ENCODE results near the gene CARD10. TPM values are rescaled to one million over a fixed set of nuclear protein-coding genes. Genes with fewer than 3 reads are reported as not detected.
A peak's percentile ranks its signal among the peaks of the same experiment; 100 is the strongest.

Gene CARD10, protein sequence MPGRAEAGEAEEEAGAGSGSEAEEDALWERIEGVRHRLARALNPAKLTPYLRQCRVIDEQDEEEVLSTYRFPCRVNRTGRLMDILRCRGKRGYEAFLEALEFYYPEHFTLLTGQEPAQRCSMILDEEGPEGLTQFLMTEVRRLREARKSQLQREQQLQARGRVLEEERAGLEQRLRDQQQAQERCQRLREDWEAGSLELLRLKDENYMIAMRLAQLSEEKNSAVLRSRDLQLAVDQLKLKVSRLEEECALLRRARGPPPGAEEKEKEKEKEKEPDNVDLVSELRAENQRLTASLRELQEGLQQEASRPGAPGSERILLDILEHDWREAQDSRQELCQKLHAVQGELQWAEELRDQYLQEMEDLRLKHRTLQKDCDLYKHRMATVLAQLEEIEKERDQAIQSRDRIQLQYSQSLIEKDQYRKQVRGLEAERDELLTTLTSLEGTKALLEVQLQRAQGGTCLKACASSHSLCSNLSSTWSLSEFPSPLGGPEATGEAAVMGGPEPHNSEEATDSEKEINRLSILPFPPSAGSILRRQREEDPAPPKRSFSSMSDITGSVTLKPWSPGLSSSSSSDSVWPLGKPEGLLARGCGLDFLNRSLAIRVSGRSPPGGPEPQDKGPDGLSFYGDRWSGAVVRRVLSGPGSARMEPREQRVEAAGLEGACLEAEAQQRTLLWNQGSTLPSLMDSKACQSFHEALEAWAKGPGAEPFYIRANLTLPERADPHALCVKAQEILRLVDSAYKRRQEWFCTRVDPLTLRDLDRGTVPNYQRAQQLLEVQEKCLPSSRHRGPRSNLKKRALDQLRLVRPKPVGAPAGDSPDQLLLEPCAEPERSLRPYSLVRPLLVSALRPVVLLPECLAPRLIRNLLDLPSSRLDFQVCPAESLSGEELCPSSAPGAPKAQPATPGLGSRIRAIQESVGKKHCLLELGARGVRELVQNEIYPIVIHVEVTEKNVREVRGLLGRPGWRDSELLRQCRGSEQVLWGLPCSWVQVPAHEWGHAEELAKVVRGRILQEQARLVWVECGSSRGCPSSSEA
- 44.1 and 46.7 TPM in 2 replicates for total RNA-seq
- long read RNA-seq, partial matches to known transcripts, result 5 of 9 reads
- long read RNA-seq, other reads (novel, unspliced or antisense), result 4 of 9 reads

DNA sequence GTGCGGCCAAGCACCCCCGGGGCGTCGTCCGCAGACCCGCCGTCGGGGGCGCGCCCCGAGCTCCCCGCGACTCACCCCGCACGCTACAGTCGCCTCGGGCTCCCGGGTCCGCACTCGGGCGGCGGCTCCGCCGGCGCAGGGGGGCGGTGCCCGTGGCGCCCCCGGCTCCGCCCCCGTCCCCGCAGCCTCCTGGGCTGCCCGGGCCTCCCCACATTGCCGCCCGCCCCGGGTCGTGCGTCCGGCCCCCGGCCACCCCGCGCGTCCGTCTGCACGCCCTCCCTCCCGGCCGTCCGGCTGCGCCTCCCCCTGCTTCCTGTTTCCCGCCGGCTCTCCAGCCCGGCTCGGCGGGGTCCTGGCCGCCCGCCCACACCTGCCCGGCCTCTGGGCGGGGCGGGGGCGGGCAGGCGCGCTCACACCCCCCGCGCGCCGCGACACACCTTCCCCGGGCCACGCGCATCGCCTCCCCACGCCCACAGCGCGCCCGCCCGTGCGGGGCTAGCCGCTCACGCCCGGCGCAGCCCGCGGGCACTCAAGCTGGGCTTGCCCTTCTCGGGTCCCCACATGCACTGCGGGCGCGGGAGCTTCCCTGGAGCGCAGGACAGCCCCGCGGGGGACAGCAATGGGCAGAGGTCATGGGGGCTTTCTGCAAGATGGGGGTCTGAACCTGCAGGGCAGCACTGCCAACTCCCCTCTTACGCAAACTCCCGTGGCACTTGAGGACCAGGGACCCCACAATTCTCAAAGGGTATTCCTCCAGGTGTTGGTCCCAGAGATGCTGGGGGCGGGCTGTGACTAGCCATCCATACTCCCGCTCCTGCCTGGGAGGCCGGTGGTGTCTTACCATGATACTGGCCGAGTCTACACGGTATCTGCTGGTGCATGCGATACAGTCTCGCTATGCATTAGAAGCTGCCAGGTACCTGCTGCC, at the start of gene CARD10:
TSS of gene CARD10 (minus strand) at position 148 of the 928 bp plus-strand sequence. CDS start 215 bp downstream, outside the sequence.
- Mint-ChIP-seq H3K4me3 (ENCODE audit: low read depth) (peak within 1 kb of the TSS; percentile 82), H3K27me3 (peaks cover 6% of the 10 kb centered on the region), H3K36me3 (ENCODE audit: insufficient read depth) (peaks cover 16% of the 10 kb centered on the region), H3K9me3 (ENCODE audit: low read depth) (peaks cover 4% of the 10 kb centered on the region), H3K27ac (peak within 1 kb of the TSS; percentile 31), H3K4me1 (ENCODE audit: low read depth) (peaks cover 9% of the 10 kb centered on the region)
- TF ChIP-seq, protein P1, sequence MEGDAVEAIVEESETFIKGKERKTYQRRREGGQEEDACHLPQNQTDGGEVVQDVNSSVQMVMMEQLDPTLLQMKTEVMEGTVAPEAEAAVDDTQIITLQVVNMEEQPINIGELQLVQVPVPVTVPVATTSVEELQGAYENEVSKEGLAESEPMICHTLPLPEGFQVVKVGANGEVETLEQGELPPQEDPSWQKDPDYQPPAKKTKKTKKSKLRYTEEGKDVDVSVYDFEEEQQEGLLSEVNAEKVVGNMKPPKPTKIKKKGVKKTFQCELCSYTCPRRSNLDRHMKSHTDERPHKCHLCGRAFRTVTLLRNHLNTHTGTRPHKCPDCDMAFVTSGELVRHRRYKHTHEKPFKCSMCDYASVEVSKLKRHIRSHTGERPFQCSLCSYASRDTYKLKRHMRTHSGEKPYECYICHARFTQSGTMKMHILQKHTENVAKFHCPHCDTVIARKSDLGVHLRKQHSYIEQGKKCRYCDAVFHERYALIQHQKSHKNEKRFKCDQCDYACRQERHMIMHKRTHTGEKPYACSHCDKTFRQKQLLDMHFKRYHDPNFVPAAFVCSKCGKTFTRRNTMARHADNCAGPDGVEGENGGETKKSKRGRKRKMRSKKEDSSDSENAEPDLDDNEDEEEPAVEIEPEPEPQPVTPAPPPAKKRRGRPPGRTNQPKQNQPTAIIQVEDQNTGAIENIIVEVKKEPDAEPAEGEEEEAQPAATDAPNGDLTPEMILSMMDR (IDR thresholded peaks at IDR 0.05; ENCODE audit: unreplicated experiment), result no peak
- no peak for DNase-seq (ENCODE audit: low spot score, unreplicated experiment)

DNA sequence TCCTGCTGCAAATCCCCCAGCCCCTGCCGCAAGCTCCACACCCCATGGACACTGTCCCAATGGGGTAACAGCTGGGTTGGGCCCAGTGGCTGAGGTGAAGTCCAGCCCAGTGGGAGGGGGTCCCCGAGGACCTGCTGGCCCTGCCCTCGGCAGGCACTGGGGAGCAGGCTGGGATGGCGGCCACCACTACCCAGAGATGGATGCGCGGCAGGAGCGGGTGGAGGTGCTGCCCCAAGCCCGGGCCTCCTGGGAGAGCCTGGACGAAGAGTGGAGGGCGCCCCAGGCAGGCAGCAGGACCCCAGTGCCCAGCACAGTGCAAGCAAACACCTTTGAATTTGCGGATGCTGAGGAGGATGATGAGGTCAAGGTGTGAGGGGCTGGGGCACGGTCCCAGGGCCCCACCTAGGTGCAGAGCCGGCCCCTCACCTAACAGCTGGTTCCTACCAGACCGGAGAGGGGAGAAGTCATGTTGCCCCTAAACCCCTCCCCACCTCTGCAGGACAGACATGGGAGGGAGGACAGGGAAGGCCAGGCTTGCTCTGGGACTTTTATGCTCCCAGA, 49.3 kb upstream of the CARD10 start:
- peak overlapping the region; percentile 99 for H3K27ac Mint-ChIP-seq
- no peak overlapping the region for H3K4me3 Mint-ChIP-seq (ENCODE audit: low read depth)
- H3K9me3 Mint-ChIP-seq (ENCODE audit: low read depth), result no peaks in the 10 kb centered on the region
- TF ChIP-seq, protein P1 (IDR thresholded peaks at IDR 0.05; ENCODE audit: unreplicated experiment), result no peak
- DNase-seq (ENCODE audit: low spot score, unreplicated experiment), result no peak
- H3K27me3 Mint-ChIP-seq, result no peaks in the 10 kb centered on the region
- peaks cover 8% of the 10 kb centered on the region for H3K36me3 Mint-ChIP-seq (ENCODE audit: insufficient read depth)
- peaks cover 50% of the 10 kb centered on the region for H3K4me1 Mint-ChIP-seq (ENCODE audit: low read depth)

DNA sequence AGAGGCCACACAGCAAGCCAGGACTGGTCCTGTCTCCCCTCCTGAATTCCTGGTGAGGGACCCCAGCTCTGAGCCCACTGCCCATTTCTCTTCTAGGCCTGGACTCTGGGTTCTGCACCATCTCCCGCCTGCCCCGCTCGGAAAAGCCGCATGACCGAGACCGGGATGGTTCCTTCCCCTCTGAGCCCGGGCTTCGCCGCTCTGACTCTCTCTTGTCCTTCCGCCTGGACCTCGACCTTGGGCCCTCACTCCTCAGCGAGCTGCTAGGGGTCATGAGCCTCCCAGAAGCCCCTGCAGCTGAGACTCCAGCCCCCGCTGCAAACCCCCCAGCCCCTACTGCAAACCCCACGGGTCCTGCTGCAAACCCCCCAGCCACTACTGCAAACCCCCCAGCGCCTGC, 48.8 kb upstream of the CARD10 start:
- TF ChIP-seq, protein P1 (IDR thresholded peaks at IDR 0.05; ENCODE audit: unreplicated experiment), result no peak
- H3K27me3 Mint-ChIP-seq, result no peaks in the 10 kb centered on the region
- peak overlapping the region; percentile 56 for H3K27ac Mint-ChIP-seq
- no peaks in the 10 kb centered on the region for H3K9me3 Mint-ChIP-seq (ENCODE audit: low read depth)
- H3K4me3 Mint-ChIP-seq (ENCODE audit: low read depth), result no peak overlapping the region
- peaks cover 12% of the 10 kb centered on the region for H3K36me3 Mint-ChIP-seq (ENCODE audit: insufficient read depth)
- DNase-seq (ENCODE audit: low spot score, unreplicated experiment), result no peak
- H3K4me1 Mint-ChIP-seq (ENCODE audit: low read depth), result peaks cover 53% of the 10 kb centered on the region

DNA sequence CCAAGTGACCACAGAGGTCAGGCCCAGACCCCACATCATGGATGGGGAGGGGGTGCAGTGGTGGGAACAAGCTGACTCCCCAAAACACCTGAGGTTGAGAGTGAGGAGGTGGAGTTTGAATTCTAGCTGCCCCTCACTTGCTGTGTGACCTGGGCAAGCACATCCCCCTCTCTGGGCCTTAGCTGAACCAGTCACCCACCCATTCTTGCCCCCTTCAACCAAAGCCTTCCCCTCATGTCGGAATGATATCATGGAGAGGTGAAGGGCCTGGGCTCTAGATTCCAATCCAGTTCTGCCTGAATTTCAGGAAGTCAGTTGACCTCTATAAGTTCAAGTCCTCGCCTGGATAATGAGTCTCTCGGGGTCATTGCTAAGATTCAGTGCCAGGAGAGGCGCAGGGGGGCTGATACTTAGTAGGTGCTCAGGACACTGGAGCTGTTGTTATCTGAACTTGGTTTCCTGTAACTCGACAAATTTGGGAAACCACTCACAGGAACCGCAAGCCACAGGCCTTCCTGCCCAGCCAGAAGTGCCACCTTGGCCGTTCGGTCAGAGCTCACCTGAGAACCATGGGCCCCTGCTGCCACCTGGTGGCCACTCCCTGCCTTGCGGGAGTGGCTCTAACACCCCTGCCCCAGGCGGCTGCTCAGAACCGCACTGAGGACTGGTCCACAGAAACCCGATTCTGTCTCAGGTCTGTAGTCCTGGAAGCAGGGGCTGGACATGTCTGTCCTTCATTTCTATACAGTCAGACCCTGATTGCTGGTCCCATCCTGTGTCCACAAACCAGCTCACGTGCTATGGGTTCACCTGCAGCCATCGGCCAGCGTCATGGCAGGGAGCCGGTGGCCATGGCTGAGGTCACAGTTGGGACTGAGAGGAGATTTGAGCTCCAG, 47.9 kb upstream of the CARD10 start:
- Mint-ChIP-seq H3K4me1 (ENCODE audit: low read depth) (peaks cover 60% of the 10 kb centered on the region), H3K27me3 (no peaks in the 10 kb centered on the region), H3K27ac (peak overlapping the region; percentile 62), H3K4me3 (ENCODE audit: low read depth) (peak overlapping the region; percentile 19), H3K36me3 (ENCODE audit: insufficient read depth) (peaks cover 12% of the 10 kb centered on the region), H3K9me3 (ENCODE audit: low read depth) (no peaks in the 10 kb centered on the region)
- DNase-seq (ENCODE audit: low spot score, unreplicated experiment), result peak; percentile 88
- TF ChIP-seq, protein P1 (IDR thresholded peaks at IDR 0.05; ENCODE audit: unreplicated experiment), result peak; percentile 98

Measured in progenitor cell of endocrine pancreas (in vitro differentiated cells).